ENCODE data around the gene MRS2. TPM values are rescaled to one million over a fixed set of nuclear protein-coding genes. Genes with fewer than 3 reads are reported as not detected.
"Not testable (repeated sequence)": the region's sequence is repeated elsewhere in the genome, so short reads cannot be mapped to it uniquely, and the experiment has no call there.

The MRS2 gene
- polyA plus RNA-seq, 1 donor: 27.0 TPM

- no peaks in the 10 kb centered on the region for H3K27me3 ChIP-seq (ENCODE audit: control insufficient read depth, insufficient read depth, low read length)
- no CpG with 5 or more reads among the region's 1 CpG for WGBS (ENCODE audit: insufficient coverage, low lambda C conversion rate)
- no peak overlapping the region for H3K4me3 ChIP-seq (ENCODE audit: low read length)
- no peak overlapping the region for H3K27ac ChIP-seq (ENCODE audit: low read length)
- DNase-seq: no peak
- no peaks in the 10 kb centered on the region for H3K9me3 ChIP-seq (ENCODE audit: control insufficient read depth, low read depth, low read length)
- peaks cover 6% of the 10 kb centered on the region for H3K4me1 ChIP-seq (ENCODE audit: control insufficient read depth, insufficient read depth, low read length)
- no peaks in the 10 kb centered on the region for H3K36me3 ChIP-seq (ENCODE audit: control insufficient read depth, insufficient read depth, low read length)
Observed at GRCh38 chr6:24387818-24388217, 14.9 kb upstream of the MRS2 start.

GRCh38 chr6:24391208-24391607 is 11.5 kb upstream of the MRS2 start:
- WGBS (ENCODE audit: insufficient coverage, low lambda C conversion rate): no CpG with 5 or more reads among the region's 2 CpGs
- Histone ChIP-seq H3K4me1 (ENCODE audit: control insufficient read depth, insufficient read depth, low read length) (no peaks in the 10 kb centered on the region), H3K4me3 (ENCODE audit: low read length) (no peak overlapping the region), H3K27ac (ENCODE audit: low read length) (no peak overlapping the region), H3K36me3 (ENCODE audit: control insufficient read depth, insufficient read depth, low read length) (no peaks in the 10 kb centered on the region), H3K9me3 (ENCODE audit: control insufficient read depth, low read depth, low read length) (no peaks in the 10 kb centered on the region), H3K27me3 (ENCODE audit: control insufficient read depth, insufficient read depth, low read length) (no peaks in the 10 kb centered on the region)
- DNase-seq: no peak

GRCh38 chr6:24391756-24392405 is 10.9 kb upstream of the MRS2 start:
- Histone ChIP-seq H3K36me3 (ENCODE audit: control insufficient read depth, insufficient read depth, low read length) (no peaks in the 10 kb centered on the region), H3K9me3 (ENCODE audit: control insufficient read depth, low read depth, low read length) (no peaks in the 10 kb centered on the region), H3K27ac (ENCODE audit: low read length) (no peak overlapping the region), H3K27me3 (ENCODE audit: control insufficient read depth, insufficient read depth, low read length) (no peaks in the 10 kb centered on the region), H3K4me3 (ENCODE audit: low read length) (no peak overlapping the region), H3K4me1 (ENCODE audit: control insufficient read depth, insufficient read depth, low read length) (no peaks in the 10 kb centered on the region)
- 100% methylated on average over 1 of the region's 2 CpGs for WGBS (ENCODE audit: insufficient coverage, low lambda C conversion rate)
- DNase-seq: no peak

- Histone ChIP-seq H3K36me3 (ENCODE audit: control insufficient read depth, insufficient read depth, low read length) (no peaks in the 10 kb centered on the region), H3K27me3 (ENCODE audit: control insufficient read depth, insufficient read depth, low read length) (no peaks in the 10 kb centered on the region), H3K9me3 (ENCODE audit: control insufficient read depth, low read depth, low read length) (no peaks in the 10 kb centered on the region), H3K4me3 (ENCODE audit: low read length) (no peak overlapping the region), H3K4me1 (ENCODE audit: control insufficient read depth, insufficient read depth, low read length) (no peaks in the 10 kb centered on the region), H3K27ac (ENCODE audit: low read length) (no peak overlapping the region)
- 40% methylated on average over 1 of the region's 2 CpGs for WGBS (ENCODE audit: insufficient coverage, low lambda C conversion rate)
- no peak for DNase-seq
Observed at GRCh38 chr6:24394061-24394779, 8.5 kb upstream of the MRS2 start.

DNA sequence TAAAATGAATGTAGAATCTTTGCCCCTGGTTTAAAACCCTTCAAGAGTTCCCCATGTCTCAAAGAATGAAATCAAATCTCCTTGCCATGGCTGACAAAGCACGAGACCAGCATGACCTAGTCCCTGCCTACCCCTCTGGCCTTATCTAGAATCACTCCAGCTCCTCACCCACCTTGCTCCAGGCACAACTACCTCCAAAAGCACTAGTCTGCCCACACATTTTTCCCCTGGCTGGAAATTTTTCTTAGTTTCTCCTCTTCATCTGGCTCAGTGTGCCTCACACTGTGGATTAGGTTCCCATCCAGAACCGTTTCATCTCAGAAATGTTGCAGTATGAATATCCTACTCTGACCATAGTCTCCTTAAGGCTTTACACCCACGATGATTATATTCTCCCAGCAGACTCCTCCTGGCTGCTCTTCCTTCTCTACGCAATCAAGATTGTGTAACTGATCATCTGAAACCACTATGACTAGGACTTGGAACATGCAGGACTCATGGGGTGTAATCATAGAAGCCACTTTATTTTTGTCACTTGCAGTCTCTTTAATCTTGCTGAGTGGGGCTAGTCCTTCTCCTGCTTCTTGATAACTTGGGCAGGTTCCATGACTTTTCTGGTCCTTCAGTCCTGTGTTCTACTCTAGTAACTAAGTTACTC is 7.8 kb upstream of the MRS2 start:
- WGBS (ENCODE audit: insufficient coverage, low lambda C conversion rate): no CpG with 5 or more reads among the region's 4 CpGs
- no peaks in the 10 kb centered on the region for H3K36me3 ChIP-seq (ENCODE audit: control insufficient read depth, insufficient read depth, low read length)
- H3K4me1 ChIP-seq (ENCODE audit: control insufficient read depth, insufficient read depth, low read length): no peaks in the 10 kb centered on the region
- no peak for DNase-seq
- H3K9me3 ChIP-seq (ENCODE audit: control insufficient read depth, low read depth, low read length): no peaks in the 10 kb centered on the region
- no peak overlapping the region for H3K4me3 ChIP-seq (ENCODE audit: low read length)
- H3K27ac ChIP-seq (ENCODE audit: low read length): no peak overlapping the region
- H3K27me3 ChIP-seq (ENCODE audit: control insufficient read depth, insufficient read depth, low read length): no peaks in the 10 kb centered on the region

- Histone ChIP-seq H3K36me3 (ENCODE audit: control insufficient read depth, insufficient read depth, low read length) (no peaks in the 10 kb centered on the region), H3K4me1 (ENCODE audit: control insufficient read depth, insufficient read depth, low read length) (no peaks in the 10 kb centered on the region), H3K27ac (ENCODE audit: low read length) (no peak overlapping the region), H3K4me3 (ENCODE audit: low read length) (no peak overlapping the region), H3K27me3 (ENCODE audit: control insufficient read depth, insufficient read depth, low read length) (no peaks in the 10 kb centered on the region), H3K9me3 (ENCODE audit: control insufficient read depth, low read depth, low read length) (no peaks in the 10 kb centered on the region)
- no CpG with 5 or more reads among the region's 1 CpG for WGBS (ENCODE audit: insufficient coverage, low lambda C conversion rate)
- DNase-seq: no peak
Observed at GRCh38 chr6:24396824-24397223, 5.9 kb upstream of the MRS2 start.

DNA sequence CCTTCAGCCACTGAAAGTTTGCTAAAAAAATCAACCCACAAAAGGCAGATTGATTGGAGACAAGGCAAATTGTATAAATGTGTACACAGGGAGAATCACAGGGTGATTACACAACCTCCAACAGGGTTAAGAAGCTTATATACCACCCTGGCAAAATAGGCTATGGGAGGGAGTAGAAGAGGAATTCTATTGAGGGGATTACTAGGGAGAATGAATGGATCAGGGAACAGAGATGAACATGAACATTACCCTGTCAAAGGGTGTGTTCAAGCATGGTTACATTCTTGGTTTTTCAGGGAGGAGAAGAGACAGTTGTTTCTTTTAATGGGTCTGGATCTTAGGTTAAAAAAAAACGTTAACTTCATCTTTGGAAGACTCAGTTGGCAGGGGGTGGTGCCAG is 5.1 kb upstream of the MRS2 start:
- WGBS (ENCODE audit: insufficient coverage, low lambda C conversion rate): no CpG with 5 or more reads among the region's 1 CpG
- Histone ChIP-seq H3K4me3 (ENCODE audit: low read length) (no peak overlapping the region), H3K9me3 (ENCODE audit: control insufficient read depth, low read depth, low read length) (no peaks in the 10 kb centered on the region), H3K36me3 (ENCODE audit: control insufficient read depth, insufficient read depth, low read length) (no peaks in the 10 kb centered on the region), H3K4me1 (ENCODE audit: control insufficient read depth, insufficient read depth, low read length) (peaks cover 3% of the 10 kb centered on the region), H3K27ac (ENCODE audit: low read length) (no peak overlapping the region), H3K27me3 (ENCODE audit: control insufficient read depth, insufficient read depth, low read length) (no peaks in the 10 kb centered on the region)
- no peak for DNase-seq

GRCh38 chr6:24400045-24401039 is 2.4 kb upstream of the MRS2 start:
- H3K9me3 ChIP-seq (ENCODE audit: control insufficient read depth, low read depth, low read length); H3K36me3 ChIP-seq (ENCODE audit: control insufficient read depth, insufficient read depth, low read length); H3K27ac ChIP-seq (ENCODE audit: low read length); H3K27me3 ChIP-seq (ENCODE audit: control insufficient read depth, insufficient read depth, low read length); H3K4me3 ChIP-seq (ENCODE audit: low read length); H3K4me1 ChIP-seq (ENCODE audit: control insufficient read depth, insufficient read depth, low read length): not testable (repeated sequence)
- WGBS (ENCODE audit: insufficient coverage, low lambda C conversion rate): no CpG with 5 or more reads among the region's 17 CpGs
- peak in 1 of 2 donors; percentile 22 for DNase-seq

GRCh38 chr6:24401458-24401857 is 1.3 kb upstream of the MRS2 start:
- Histone ChIP-seq H3K4me3 (ENCODE audit: low read length) (no peak overlapping the region), H3K9me3 (ENCODE audit: control insufficient read depth, low read depth, low read length) (no peaks in the 10 kb centered on the region), H3K36me3 (ENCODE audit: control insufficient read depth, insufficient read depth, low read length) (peaks cover 9% of the 10 kb centered on the region), H3K4me1 (ENCODE audit: control insufficient read depth, insufficient read depth, low read length) (peaks cover 3% of the 10 kb centered on the region), H3K27me3 (ENCODE audit: control insufficient read depth, insufficient read depth, low read length) (no peaks in the 10 kb centered on the region), H3K27ac (ENCODE audit: low read length) (no peak overlapping the region)
- no peak for DNase-seq
- no CpG with 5 or more reads among the region's 4 CpGs for WGBS (ENCODE audit: insufficient coverage, low lambda C conversion rate)

DNA sequence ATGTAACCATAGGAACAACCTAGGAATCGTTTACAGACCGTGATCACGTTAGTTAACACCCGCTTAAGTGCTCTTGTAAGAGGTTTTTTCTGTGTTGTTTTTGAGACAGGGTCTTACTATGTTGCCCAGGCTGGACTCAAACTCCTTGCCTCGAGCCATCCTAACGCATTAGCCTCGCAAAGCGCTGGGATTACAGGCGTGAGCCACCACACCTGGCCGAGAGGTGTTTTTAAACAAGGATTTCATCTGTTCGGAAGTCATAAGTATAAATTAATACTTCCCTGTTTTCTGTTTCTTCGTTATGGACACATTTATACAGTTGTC is 727 bp downstream of the MRS2 start:
- no peaks in the 10 kb centered on the region for H3K9me3 ChIP-seq (ENCODE audit: control insufficient read depth, low read depth, low read length)
- peak overlapping the region; percentile 95 for H3K4me3 ChIP-seq (ENCODE audit: low read length)
- H3K27ac ChIP-seq (ENCODE audit: low read length): no peak overlapping the region
- peaks cover 18% of the 10 kb centered on the region for H3K36me3 ChIP-seq (ENCODE audit: control insufficient read depth, insufficient read depth, low read length)
- peak in 1 of 2 donors; percentile 16 for DNase-seq
- no CpG with 5 or more reads among the region's 12 CpGs for WGBS (ENCODE audit: insufficient coverage, low lambda C conversion rate)
- H3K4me1 ChIP-seq (ENCODE audit: control insufficient read depth, insufficient read depth, low read length): peaks cover 3% of the 10 kb centered on the region
- no peaks in the 10 kb centered on the region for H3K27me3 ChIP-seq (ENCODE audit: control insufficient read depth, insufficient read depth, low read length)
